HG02763 (cell line): ENCODE data around the gene UBR1.
"Not testable (repeated sequence)": the region's sequence is repeated elsewhere in the genome, so short reads cannot be mapped to it uniquely, and the experiment has no call there.

Experiments
- ATAC-seq: cut with Tn5 transposase; IDR thresholded peaks from one replicate; pipeline ENCODE4 v1.9.1; 2021; ENCODE audit warnings: mild to moderate bottlenecking, moderate library complexity; ENCODE audit not compliant: unreplicated experiment

Gene UBR1

GRCh38 chr15:43105778-43106485 is at the start of gene UBR1:
Gene UBR1 (minus strand): TSS chr15:43106038. CDS start chr15:43106022, 16 bp downstream.
- peak; percentile 89 for ATAC-seq

DNA sequence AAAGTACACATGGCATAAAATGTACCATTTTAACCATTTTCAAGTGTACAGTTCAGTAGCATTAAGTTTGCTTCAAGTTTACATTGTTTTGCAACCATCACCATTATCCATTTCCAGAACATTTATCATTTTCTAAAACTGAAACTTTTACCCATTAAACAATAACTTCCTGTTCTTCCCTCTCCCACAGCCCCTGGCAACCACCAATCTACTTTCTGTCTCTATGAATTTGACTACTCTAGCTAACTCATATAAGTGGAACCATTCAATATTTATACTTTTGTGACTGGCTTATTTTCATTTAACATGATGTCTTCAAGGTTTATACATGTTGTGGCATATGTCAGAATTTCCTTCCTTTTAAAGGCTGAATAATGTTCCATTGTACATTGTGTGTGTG is 47.4 kb upstream of the UBR1 start:
- ATAC-seq, result no peak

- no peak for ATAC-seq
Measured at GRCh38 chr15:43151688-43152087, 45.9 kb upstream of the UBR1 start.

DNA sequence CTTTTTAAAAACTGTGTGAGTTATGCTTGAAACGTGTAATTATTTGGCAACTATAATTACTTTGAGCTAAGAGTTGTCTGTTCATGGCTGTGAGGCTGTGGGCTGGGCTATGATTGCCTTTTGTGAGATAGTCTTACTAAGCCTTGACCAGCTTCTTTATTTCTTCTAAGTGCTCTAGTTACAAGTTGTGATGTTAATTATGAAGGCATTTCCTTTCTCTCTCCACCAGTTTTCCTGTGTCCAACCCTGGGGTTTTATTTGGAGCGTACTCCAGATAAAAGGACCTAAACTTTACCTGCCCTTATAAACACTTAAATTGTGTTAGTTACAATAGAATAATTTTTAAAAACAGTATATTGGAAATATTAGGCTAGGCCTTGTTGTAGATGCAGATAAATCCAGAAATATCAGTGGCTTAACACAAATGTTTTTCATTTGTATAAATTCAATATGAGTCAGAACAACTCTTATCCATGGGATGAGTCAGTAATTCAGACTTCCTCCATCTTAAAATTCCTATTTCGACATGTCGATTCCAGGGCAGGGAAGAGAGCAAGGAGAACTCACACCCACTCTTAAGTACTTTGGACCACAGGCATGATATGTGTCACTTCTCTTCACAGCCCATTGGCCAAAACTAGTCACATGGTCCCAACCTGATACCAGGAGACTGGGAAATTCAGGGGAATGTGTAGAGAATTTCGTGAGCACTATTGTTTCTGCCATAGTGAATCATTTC is 44.5 kb upstream of the UBR1 start:
- no peak for ATAC-seq

DNA sequence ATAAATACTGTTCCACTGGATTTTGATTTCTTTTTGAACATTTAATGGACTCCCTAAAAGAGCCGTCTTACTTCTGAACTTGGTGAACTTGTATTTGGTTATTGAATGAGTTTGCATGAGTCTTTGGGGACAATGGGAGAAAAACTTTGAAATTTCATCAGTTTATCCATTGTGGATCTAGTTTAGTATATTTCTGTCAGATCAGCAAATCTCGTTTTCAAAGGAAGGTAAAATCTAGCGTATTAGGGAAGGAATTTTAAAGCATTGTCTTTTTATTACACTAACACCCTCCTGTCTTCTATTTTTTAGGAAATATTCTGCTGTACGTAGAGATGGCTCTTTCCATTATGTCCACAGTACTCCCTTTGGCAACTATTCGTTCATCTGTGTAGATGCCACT is 40.3 kb upstream of the UBR1 start:
- no peak for ATAC-seq

- ATAC-seq, result no peak
Measured at GRCh38 chr15:43144512-43144911, 38.7 kb upstream of the UBR1 start.

GRCh38 chr15:43143203-43143941 is 37.5 kb upstream of the UBR1 start:
- ATAC-seq, result no peak

- no peak for ATAC-seq
Measured at GRCh38 chr15:43135351-43135750, 29.5 kb upstream of the UBR1 start.

DNA sequence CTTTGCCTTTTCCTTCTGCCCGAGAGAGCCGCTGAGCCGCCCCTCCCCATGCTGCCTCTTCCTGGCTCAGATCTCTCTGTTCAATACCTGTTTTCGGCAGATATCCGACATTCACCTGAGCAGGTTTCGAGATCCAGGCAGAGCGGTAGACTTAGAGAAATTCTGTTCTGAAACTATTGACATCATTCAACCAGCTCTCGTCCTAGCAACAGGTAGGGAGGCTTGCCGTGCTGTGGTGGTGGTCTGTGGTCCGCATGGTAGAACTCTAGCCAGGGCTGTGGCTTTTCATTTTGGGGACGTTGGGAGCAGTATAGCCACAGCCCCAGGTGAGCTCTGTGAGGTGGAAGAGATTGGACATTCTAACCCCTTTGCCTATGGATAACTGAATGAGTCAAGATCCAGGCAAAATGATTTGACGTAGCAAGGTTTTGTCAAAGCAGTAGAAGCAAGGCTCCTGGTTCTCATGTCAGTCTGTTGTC is 28.4 kb upstream of the UBR1 start:
- no peak for ATAC-seq

DNA sequence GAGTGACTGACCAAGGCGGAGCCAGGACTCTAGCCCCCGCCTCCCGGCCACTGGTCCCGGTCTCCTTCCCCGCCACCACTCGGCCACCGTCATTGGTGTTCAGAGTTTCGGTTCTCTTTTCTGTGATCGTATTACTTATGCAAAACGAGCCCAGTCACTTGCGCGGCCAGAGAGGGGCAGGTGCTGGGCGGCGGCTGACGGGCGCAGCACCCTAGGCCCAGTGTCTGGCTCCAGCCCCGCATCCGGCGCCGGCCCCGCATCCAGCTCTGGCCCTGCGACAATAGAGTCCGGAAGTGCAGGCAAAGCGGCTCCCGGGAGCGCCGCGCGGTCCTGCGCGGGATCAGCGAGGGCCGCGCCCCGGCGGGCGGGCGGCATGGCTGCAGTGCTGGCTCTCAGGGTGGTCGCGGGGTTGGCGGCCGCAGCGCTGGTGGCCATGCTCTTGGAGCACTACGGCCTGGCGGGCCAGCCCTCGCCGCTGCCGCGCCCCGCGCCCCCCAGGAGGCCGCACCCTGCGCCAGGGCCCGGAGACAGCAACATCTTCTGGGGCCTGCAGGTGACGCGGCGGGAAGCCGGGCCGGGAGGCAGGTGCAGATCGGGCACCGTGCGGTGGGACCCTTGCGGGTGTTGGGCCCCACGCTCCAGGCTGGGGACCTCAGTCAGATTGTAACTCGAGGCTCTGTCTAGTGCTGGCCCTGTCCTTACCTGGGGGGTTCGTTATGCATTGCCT is 27.8 kb upstream of the UBR1 start, which contains the start of gene TMEM62:
Gene TMEM62 (plus strand): TSS at position 157 of the 727 bp plus-strand sequence. CDS start 217 bp downstream, at position 374.
- peak; percentile 92 for ATAC-seq

GRCh38 chr15:43132830-43133429 is 27.1 kb upstream of the UBR1 start:
- ATAC-seq, result no peak

GRCh38 chr15:43128980-43129335 is 23.1 kb upstream of the UBR1 start:
- no peak for ATAC-seq

DNA sequence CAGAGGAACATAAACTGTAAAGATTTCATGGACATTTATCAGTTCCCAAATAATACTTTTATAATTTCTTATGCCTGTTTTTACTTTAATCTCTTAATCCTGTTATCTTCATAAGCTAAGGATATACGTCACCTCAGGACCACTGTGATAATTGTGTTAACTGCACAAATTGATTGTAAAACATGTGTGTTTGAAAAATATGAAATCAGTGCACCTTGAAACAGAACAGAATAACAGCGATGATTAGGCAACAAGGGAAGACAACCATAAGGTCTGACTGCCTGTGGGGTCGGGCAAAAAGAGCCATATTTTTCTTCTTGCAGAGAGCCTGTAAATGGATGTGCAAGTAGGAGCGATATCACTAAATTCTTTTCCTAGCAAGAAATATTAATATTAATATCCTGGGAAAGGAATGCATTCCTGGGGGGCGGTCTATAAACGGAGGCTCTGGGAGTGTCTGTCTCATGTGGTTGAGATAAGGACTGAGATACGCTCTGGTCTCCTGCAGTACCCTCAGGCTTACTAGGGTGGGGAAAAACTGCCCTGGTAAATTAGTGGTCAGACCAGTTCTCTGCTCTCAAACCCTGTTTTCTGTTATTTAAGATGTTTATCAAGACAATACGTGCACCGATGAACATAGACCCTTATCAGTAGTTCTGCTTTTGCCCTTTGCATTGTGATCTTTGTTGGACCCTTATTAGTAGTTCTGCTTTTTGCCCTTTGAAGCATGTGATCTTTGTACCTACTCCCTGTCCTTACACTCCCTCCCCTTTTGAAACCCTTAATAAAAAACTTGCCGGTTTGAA is 22.5 kb upstream of the UBR1 start:
- ATAC-seq, result not testable (repeated sequence)

DNA sequence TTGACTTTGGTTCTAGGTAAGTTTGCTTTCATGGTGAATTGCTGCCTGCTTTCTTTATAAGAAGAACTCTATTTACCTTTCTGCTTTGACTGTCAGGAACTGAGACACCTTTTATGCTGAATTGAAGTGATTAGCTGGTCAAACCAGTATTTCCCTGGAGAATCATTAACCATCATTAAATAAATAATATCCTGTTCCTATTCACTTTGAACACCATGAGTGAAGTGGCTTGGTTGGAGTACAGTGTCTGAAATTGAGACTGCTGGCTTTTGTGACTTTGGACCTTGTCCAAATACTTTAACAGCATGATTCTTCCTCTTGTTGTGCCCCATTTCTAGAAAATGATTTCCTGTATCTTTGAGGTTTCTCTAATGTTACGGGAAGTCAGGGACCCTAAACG is 21.9 kb upstream of the UBR1 start:
- ATAC-seq, result no peak

DNA sequence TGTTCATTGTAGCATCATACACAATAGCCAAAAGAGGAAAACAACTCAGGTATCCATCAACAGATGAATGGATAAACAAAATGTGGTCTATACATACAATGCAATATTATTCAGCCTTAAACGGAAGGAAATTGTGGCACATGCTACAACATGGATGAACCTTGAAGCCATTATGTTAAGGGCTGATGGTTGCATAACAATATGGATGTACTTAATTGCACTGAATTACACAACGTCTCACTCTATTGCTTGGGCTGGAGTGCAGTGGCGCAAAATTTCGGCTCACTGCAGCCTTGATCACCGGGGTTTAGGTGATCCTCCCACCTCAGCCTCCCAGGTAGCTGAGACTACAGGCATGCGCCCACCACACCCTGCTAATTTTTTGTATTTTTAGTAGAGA is 20.5 kb upstream of the UBR1 start:
- no peak for ATAC-seq

- no peak for ATAC-seq
Measured at GRCh38 chr15:43125100-43125661, 19.3 kb upstream of the UBR1 start.

GRCh38 chr15:43121863-43122262 is 16.0 kb upstream of the UBR1 start:
- ATAC-seq, result no peak

GRCh38 chr15:43118829-43119228 is 13.0 kb upstream of the UBR1 start:
- peak; percentile 48 for ATAC-seq

DNA sequence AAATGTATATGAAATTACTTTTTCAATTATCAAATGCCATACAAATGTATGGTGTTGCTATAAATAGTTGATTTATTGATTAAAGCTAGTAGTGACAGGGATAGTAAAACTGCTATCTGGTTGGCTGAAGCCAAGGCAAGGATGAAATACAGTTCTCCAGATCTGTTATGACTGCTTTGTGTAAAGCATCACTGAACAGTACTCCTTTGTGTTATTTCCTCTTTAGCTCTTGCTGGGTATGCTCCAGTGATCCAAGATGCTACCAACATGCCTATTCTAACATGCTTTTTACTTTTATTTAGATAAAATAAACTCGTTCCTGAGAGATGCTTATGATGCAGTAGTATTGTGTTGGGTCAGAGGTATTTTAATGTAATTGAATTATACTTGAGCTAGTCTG is 12.4 kb upstream of the UBR1 start:
- no peak for ATAC-seq
